Kidney (tissue), 14 donors: ENCODE measurements around the gene MPPED1. TPM values are rescaled to one million over a fixed set of nuclear protein-coding genes. Genes with fewer than 3 reads are reported as not detected.

ENCODE experiments used
- DNase-seq, 5 donors: peaks; one replicate each; pipeline ENCODE4 v3.0.0-alpha.2; 2013 to 2020
- FAIRE-seq: peaks from 2 replicates; lab custom pipeline; 2012; peaks lifted over from hg19 to GRCh38; lab: Jason Lieb, UNC
- H3K27ac ChIP-seq, 2 donors: one replicate each; pipeline ENCODE4 v1.7.0; 2013; ENCODE audit warnings: low read depth in 2 of 2, low read length in 2 of 2, inconsistent platforms in 1 of 2
- H3K27me3 ChIP-seq: one replicate; pipeline ENCODE4 v1.7.1; 2013; ENCODE audit warnings: low read length, inconsistent platforms; ENCODE audit not compliant: control insufficient read depth, insufficient read depth
- H3K36me3 ChIP-seq, 3 donors: one replicate each; pipeline versions ENCODE4 v1.7.0 to v1.7.1; 2013; ENCODE audit warnings: low read length in 3 of 3, control low read depth in 1 of 3, inconsistent platforms in 1 of 3; ENCODE audit not compliant: insufficient read depth in 3 of 3, control insufficient read depth in 2 of 3
- H3K4me1 ChIP-seq, 3 donors: one replicate each; pipeline versions ENCODE4 v1.7.0 to v1.7.1; 2013; ENCODE audit warnings: low read length in 3 of 3, inconsistent platforms in 1 of 3, low read depth in 1 of 3; ENCODE audit not compliant: control insufficient read depth in 2 of 3, insufficient read depth in 2 of 3
- H3K4me3 ChIP-seq, 3 donors: one replicate each; pipeline versions ENCODE4 v1.7.0 to v1.8.1; 2013; ENCODE audit warnings: low read length in 3 of 3, control low read depth in 1 of 3, inconsistent platforms in 1 of 3
- H3K9ac ChIP-seq, 3 donors: one replicate each; pipeline versions ENCODE4 v1.7.0 to v1.7.1; 2013; ENCODE audit warnings: low read length in 3 of 3, control low read depth in 1 of 3, inconsistent platforms in 1 of 3
- H3K9me3 ChIP-seq, 3 donors: one replicate each; pipeline versions ENCODE4 v1.7.0 to v1.7.1; 2013; ENCODE audit warnings: low read length in 3 of 3, control low read depth in 1 of 3, inconsistent platforms in 1 of 3; ENCODE audit not compliant: control insufficient read depth in 2 of 3, insufficient read depth in 1 of 3
- CTCF ChIP-seq: IDR thresholded peaks from 3 replicates; pipeline ENCODE4 v1.5.1; 2012; ENCODE audit warnings: mild to moderate bottlenecking, moderate library complexity, borderline replicate concordance; ENCODE audit not compliant: insufficient read depth; ENCODE audit errors: extremely low read depth
- intact Hi-C: fragments of 100-400 bp; cut with DNase I; formaldehyde crosslinking; loops from one replicate; pipeline ENCODE4 v1.11.1; 2022
- polyA plus RNA-seq: library from polyadenylated mRNA; stranded (reverse); fragments of 350-450 nt; fragmentation: Illumina TruSeq; extraction: RNeasy Lipid Tissue Mini Kit (QIAGEN cat#74804); gene quantifications from one replicate; pipeline ENCODE4 v1.2.3, GENCODE V29; 2014; ENCODE audit warnings: low read depth, low replicate concordance; ENCODE audit not compliant: insufficient read depth
- total RNA-seq: library from RNA; stranded (reverse); fragmentation: NEBNext Ultra II Directional; extraction: Animal tissue kit (Norgen Biotek cat#: 25700); gene quantifications from one replicate; pipeline ENCODE4 v1.2.1, GENCODE V29; 2021
- donor health status: control.
- donor health status: control.
- donor health status: control.
- donor health status: control.
- donor health status: control.
- donor health status: DM: yes; HTN: yes; CAD: no.
- donor health status: Normal renal cell carcinoma (clear cell type).

Gene MPPED1
- total and polyA plus RNA-seq, 2 donors from 2014 or later, result not detected

- H3K9ac ChIP-seq, result no peak overlapping the region
- H3K27ac ChIP-seq, result no peak overlapping the region
- no peak overlapping the region for H3K4me3 ChIP-seq
- DNase-seq (peak in 2 of 5 donors; percentile 19 to 51), FAIRE-seq (no peak)
- no peaks in the 10 kb centered on the region for H3K4me1 ChIP-seq
- H3K27me3 ChIP-seq, result no peaks in the 10 kb centered on the region
- no peaks in the 10 kb centered on the region for H3K9me3 ChIP-seq
- no peak for TF ChIP-seq CTCF
- no peaks in the 10 kb centered on the region for H3K36me3 ChIP-seq
- intact Hi-C loops, result no loop called here
Observed at GRCh38 chr22:43446916-43447315, 35.1 kb downstream of the MPPED1 start.

- intact Hi-C loops, result no loop called here
- Histone ChIP-seq H3K27me3 (no peaks in the 10 kb centered on the region), H3K4me3 (no peak overlapping the region), H3K9me3 (no peaks in the 10 kb centered on the region), H3K36me3 (no peaks in the 10 kb centered on the region), H3K4me1 (no peaks in the 10 kb centered on the region), H3K9ac (no peak overlapping the region), H3K27ac (no peak overlapping the region)
- peak in 1 of 5 donors; percentile 30 for DNase-seq
- FAIRE-seq, result no peak
- TF ChIP-seq CTCF, result no peak
Observed at GRCh38 chr22:43447380-43447779, 35.6 kb downstream of the MPPED1 start.

GRCh38 chr22:43448048-43448447 is 36.2 kb downstream of the MPPED1 start:
- Histone ChIP-seq H3K9me3 (no peaks in the 10 kb centered on the region), H3K9ac (no peak overlapping the region), H3K4me1 (no peaks in the 10 kb centered on the region), H3K36me3 (no peaks in the 10 kb centered on the region), H3K27me3 (no peaks in the 10 kb centered on the region), H3K4me3 (no peak overlapping the region), H3K27ac (no peak overlapping the region)
- no peak for TF ChIP-seq CTCF
- intact Hi-C loops, result no loop called here
- no peak for FAIRE-seq
- no peak for DNase-seq

- no peaks in the 10 kb centered on the region for H3K27me3 ChIP-seq
- FAIRE-seq (no peak), DNase-seq (peak in 3 of 5 donors; percentile 13 to 55 (median 38))
- H3K4me1 ChIP-seq, result no peaks in the 10 kb centered on the region
- H3K27ac ChIP-seq, result no peak overlapping the region
- H3K36me3 ChIP-seq, result no peaks in the 10 kb centered on the region
- H3K9ac ChIP-seq, result no peak overlapping the region
- H3K4me3 ChIP-seq, result no peak overlapping the region
- H3K9me3 ChIP-seq, result no peaks in the 10 kb centered on the region
- TF ChIP-seq CTCF, result no peak
- intact Hi-C loops, result no loop called here
Observed at GRCh38 chr22:43449205-43449830, 37.5 kb downstream of the MPPED1 start.
